Gastrocnemius medialis (tissue), 4 donors: Measurements from ENCODE around the gene BCAS4. TPM values are rescaled to one million over a fixed set of nuclear protein-coding genes. Genes with fewer than 3 reads are reported as not detected.

Experiments
- ATAC-seq, 2 donors: fragments of 150-250 bp; one replicate each; pipeline ENCODE4 v1.9.1; 2016
- DNase-seq, 2 donors: peaks; one replicate each; pipeline ENCODE4 v3.0.0-alpha.2; 2019
- H3K27ac ChIP-seq, 4 donors: fragments of 200-600 bp; sonication (generic); 1 replicate in 1 of 4; 2 replicates in 3 of 4; pipeline ENCODE4 v1.5.1; 2016 to 2018; ENCODE audit warnings: mild to moderate bottlenecking in 2 of 4, moderate library complexity in 1 of 4
- H3K27me3 ChIP-seq, 3 donors: fragments of 200-600 bp; sonication (generic) in 2 of 3; 1 replicate in 1 of 3; 2 replicates in 2 of 3; pipeline versions ENCODE4 v1.5.1 to v1.6.0; 2016 to 2019; ENCODE audit warnings: mild to moderate bottlenecking in 1 of 3, moderate library complexity in 1 of 3
- H3K36me3 ChIP-seq, 2 donors: fragments of 200-600 bp; sonication (generic) in 1 of 2; one replicate each; pipeline ENCODE4 v1.5.1; 2017 to 2018
- H3K4me1 ChIP-seq, 2 donors: fragments of 200-600 bp; sonication (generic) in 1 of 2; one replicate each; pipeline ENCODE4 v1.5.1; 2016 to 2017; ENCODE audit warnings: mild to moderate bottlenecking in 2 of 2
- H3K4me3 ChIP-seq, 4 donors: fragments of 200-600 bp; sonication (generic) in 3 of 4; 1 replicate in 1 of 4; 2 replicates in 3 of 4; pipeline ENCODE4 v1.5.1; 2016 to 2019; ENCODE audit warnings: mild to moderate bottlenecking in 2 of 4
- H3K9me3 ChIP-seq, 3 donors: fragments of 200-600 bp; sonication (generic) in 2 of 3; 1 replicate in 1 of 3; 2 replicates in 2 of 3; pipeline ENCODE4 v1.5.1; 2016 to 2019
- CTCF ChIP-seq, 5 experiments: fragments of 450-650 bp in 3 of 5; fragments of 200-600 bp in 2 of 5; sonication (generic) in 2 of 5; IDR thresholded peaks in 4 of 5; conservative IDR thresholded peaks in 1 of 5; 1 replicate in 4 of 5; 2 replicates in 1 of 5; pipeline ENCODE4 v1.5.1; 2016 to 2019; ENCODE audit warnings: antibody characterized with exemption in 5 of 5, mild to moderate bottlenecking in 3 of 5, moderate library complexity in 3 of 5
- POLR2A ChIP-seq, 2 donors: fragments of 450-650 bp; IDR thresholded peaks; one replicate each; pipeline ENCODE4 v1.6.1; 2017; ENCODE audit warnings: antibody characterized with exemption in 2 of 2, mild to moderate bottlenecking in 2 of 2, moderate library complexity in 2 of 2
- in situ Hi-C, 4 donors: fragments of 200-750 bp; cut with MboI; loops; one replicate each; pipeline versions ENCODE4 v1.15.0 to v1.8.0; 2017; ENCODE audit warnings: low sequenced_read_pairs in 4 of 4
- intact Hi-C: fragments of 100-400 bp; cut with DNase I; formaldehyde crosslinking; loops from one replicate; pipeline ENCODE4 v1.15.1; 2023; ENCODE audit warnings: low total_unique reads
- total RNA-seq, 4 donors: library from RNA; depleted of rRNA; stranded (reverse); fragments of >200 nt; gene quantifications; one replicate each; pipeline versions ENCODE4 v1.1.0 to v1.2.3, GENCODE V29; 2016

Gene BCAS4
- total RNA-seq, 4 donors from 2014 or later, result 0.16 to 2.2 (median 0.51) TPM; not detected in 1

- Histone ChIP-seq H3K27ac (no peak overlapping the region), H3K9me3 (no peaks in the 10 kb centered on the region), H3K36me3 (peaks cover 0 to 73% of the 10 kb centered on the region in 2 donors), H3K4me1 (no peaks in the 10 kb centered on the region), H3K27me3 (no peaks in the 10 kb centered on the region), H3K4me3 (no peak overlapping the region)
- TF ChIP-seq POLR2A (IDR thresholded peaks at IDR 0.05) (no peak), CTCF (IDR thresholded peaks at IDR 0.05 in 4 of 5, conservative IDR thresholded peaks at IDR 0.05 in 1 of 5) (no peak)
- intact Hi-C loops (no loop called here), in situ Hi-C loops (no loop called here)
- DNase-seq (no peak), ATAC-seq (no peak)
These were observed 98.8 kb downstream of the BCAS4 start for GRCh38 chr20:50893620-50894019.

- H3K27me3 ChIP-seq, result no peaks in the 10 kb centered on the region
- H3K4me3 ChIP-seq, result no peak overlapping the region
- peaks cover 0 to 82% of the 10 kb centered on the region in 2 donors for H3K36me3 ChIP-seq
- TF ChIP-seq POLR2A (IDR thresholded peaks at IDR 0.05) (no peak), CTCF (IDR thresholded peaks at IDR 0.05 in 4 of 5, conservative IDR thresholded peaks at IDR 0.05 in 1 of 5) (no peak)
- no peak overlapping the region for H3K27ac ChIP-seq
- intact Hi-C loops, result no loop called here
- H3K4me1 ChIP-seq, result no peaks in the 10 kb centered on the region
- ATAC-seq (no peak), DNase-seq (no peak)
- in situ Hi-C loops, result no loop called here
- no peaks in the 10 kb centered on the region for H3K9me3 ChIP-seq
These were observed 100.4 kb downstream of the BCAS4 start for GRCh38 chr20:50895111-50895830.

GRCh38 chr20:50898475-50898874, 103.6 kb downstream of the BCAS4 start:
- Histone ChIP-seq H3K4me1 (no peaks in the 10 kb centered on the region), H3K27ac (no peak overlapping the region), H3K4me3 (no peak overlapping the region), H3K27me3 (no peaks in the 10 kb centered on the region), H3K36me3 (peaks cover 0 to 58% of the 10 kb centered on the region in 2 donors), H3K9me3 (no peaks in the 10 kb centered on the region)
- no peak for ATAC-seq
- in situ Hi-C loops (no loop called here), intact Hi-C loops (no loop called here)
- no peak for DNase-seq
- no peak for TF ChIP-seq CTCF (IDR thresholded peaks at IDR 0.05 in 4 of 5, conservative IDR thresholded peaks at IDR 0.05 in 1 of 5)

- in situ Hi-C loops (no loop called here), intact Hi-C loops (no loop called here)
- Histone ChIP-seq H3K9me3 (no peaks in the 10 kb centered on the region), H3K4me1 (peaks cover 11 to 13% of the 10 kb centered on the region in 2 donors), H3K27ac (no peak overlapping the region), H3K27me3 (no peaks in the 10 kb centered on the region), H3K36me3 (peaks cover 0 to 40% of the 10 kb centered on the region in 2 donors), H3K4me3 (no peak overlapping the region)
- TF ChIP-seq POLR2A (IDR thresholded peaks at IDR 0.05) (no peak), CTCF (IDR thresholded peaks at IDR 0.05 in 4 of 5, conservative IDR thresholded peaks at IDR 0.05 in 1 of 5) (no peak)
- DNase-seq, result no peak
- no peak for ATAC-seq
These were observed 105.4 kb downstream of the BCAS4 start for GRCh38 chr20:50900261-50900660.

DNA sequence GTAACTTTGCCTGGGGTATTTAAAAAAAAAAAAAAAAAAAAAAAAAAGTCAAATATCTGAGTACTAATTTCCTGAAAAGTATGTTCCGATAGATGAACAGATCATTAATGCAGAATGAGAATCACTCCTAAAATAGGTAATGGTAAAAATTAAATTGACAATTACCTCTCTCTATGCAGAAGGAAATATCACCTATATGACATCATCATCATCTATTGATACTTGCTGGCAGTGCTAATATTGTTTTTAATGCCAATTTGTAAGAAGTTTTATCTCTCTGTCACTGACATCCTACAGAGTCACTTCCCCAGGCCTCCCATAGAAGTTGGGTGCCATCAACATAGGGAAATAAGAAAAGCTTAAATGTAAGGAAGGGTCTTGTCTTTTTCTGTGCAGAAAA, 106.4 kb downstream of the BCAS4 start:
- Histone ChIP-seq H3K9me3 (no peaks in the 10 kb centered on the region), H3K4me1 (peaks cover 11 to 15% of the 10 kb centered on the region in 2 donors), H3K36me3 (peaks cover 0 to 34% of the 10 kb centered on the region in 2 donors), H3K27me3 (no peaks in the 10 kb centered on the region), H3K27ac (no peak overlapping the region), H3K4me3 (no peak overlapping the region)
- DNase-seq (no peak), ATAC-seq (no peak)
- intact Hi-C loops, result no loop called here
- in situ Hi-C loops, result no loop called here
- TF ChIP-seq CTCF (IDR thresholded peaks at IDR 0.05 in 4 of 5, conservative IDR thresholded peaks at IDR 0.05 in 1 of 5) (no peak), POLR2A (IDR thresholded peaks at IDR 0.05) (no peak)
